NOMO-1 treated with dmso at 0.1 percent for 144 hours (cell line): ENCODE data around the gene CAGE1.
"Not testable (repeated sequence)": the region's sequence is repeated elsewhere in the genome, so short reads cannot be mapped to it uniquely, and the experiment has no call there.

ENCODE experiments used
- DNase-seq: peaks from one replicate; lab custom pipeline; 2025; ENCODE audit not compliant: unreplicated experiment; lab: John Stamatoyannopoulos, UW

Gene CAGE1

GRCh38 chr6:7341271-7341670 lies 48.3 kb downstream of the CAGE1 start:
- no peak for DNase-seq

DNA sequence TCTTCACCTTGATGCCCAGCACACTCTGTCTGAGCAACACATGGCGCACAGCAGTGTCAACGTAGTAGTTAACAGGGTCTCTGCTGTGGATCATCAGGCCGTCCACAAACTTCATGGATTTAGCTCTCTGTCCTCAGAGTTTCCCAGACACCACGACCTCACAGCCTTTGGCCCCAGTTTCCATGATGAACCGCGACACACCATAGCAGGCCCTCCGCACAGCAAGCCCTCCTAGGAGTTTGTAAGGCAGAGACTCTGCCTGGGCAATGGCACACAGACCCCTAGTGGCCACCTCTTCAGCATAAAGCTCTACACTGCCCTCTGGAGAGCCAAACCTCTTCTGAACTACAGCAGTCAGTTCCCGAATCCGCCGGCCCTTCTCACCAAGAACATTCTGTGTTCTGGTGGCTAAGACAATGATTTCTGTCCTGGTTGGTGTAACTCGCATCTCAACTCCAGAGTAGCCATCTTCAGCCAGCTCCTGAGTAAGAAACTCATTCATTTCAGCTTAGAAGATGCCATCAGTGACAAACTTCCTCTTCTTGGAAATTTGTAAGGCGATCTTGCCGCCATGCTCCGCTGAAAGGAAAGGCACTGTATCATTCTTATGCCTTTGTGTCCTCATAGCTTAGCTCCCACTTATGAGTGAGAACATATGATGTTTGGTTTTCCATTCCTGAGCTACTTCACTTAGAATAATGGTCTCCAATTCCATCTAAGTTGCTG lies 50.4 kb downstream of the CAGE1 start:
- DNase-seq = peak; percentile 31

DNA sequence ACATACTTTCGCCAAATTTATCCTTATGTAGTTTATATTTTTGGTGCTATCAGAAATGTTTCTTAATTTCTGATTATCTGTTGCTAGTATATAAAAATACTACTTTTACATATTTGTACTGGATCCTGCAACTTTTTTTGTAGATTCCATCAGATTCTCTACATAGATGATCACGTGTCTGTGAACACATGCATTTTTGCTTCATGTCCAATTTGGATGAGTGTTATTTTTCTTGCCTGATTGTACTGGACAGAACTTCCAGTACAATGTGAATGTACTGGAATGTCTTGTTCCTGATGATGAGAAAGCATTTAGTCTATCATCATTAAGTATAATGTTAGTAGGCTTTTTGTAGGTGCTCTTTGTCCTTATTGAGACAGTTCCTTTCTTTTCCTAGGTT lies 51.5 kb downstream of the CAGE1 start:
- DNase-seq = no peak

GRCh38 chr6:7335519-7335918 lies 54.0 kb downstream of the CAGE1 start:
- DNase-seq = no peak

DNA sequence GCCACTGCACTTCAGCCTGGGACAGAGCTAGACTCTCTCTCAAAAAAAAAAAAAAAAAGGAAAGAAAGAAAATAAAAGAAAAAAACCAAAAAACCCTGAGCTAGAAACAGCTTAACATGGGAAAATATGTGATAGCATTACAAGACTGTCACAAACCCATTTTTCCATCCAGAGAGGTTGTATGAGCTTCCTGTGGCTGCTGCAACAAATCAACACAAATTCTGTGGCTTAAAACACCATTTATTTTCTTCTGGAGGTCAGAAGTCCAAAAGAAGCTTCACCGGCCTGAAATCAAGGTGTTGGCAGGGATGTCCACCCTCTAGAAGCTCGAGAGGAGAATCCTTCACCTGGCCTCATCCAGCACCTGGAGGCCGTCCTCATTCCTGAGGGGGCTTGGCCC lies 54.9 kb downstream of the CAGE1 start:
- DNase-seq = no peak

- no peak for DNase-seq
Observed at GRCh38 chr6:7332090-7332745, 57.3 kb downstream of the CAGE1 start.

DNA sequence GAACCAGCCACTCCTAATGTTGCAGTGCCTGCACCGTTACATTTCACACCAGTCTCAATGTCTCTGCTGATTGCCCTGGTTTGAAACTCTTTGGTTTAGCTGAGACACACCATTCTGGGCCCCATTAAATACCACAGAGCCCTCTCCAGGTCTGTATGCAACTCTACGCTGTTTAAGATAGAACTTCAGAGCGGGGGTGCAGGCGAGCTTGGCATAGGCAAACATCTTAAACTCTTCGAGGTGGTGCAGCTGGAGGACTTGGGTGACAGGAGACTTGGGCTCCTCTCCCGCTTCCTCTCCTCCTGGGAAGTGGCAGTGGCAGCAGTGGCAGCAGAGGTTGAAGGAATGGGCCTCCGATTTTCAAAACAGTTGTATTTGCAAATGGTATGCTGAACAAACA lies 58.1 kb downstream of the CAGE1 start:
- no peak for DNase-seq

DNA sequence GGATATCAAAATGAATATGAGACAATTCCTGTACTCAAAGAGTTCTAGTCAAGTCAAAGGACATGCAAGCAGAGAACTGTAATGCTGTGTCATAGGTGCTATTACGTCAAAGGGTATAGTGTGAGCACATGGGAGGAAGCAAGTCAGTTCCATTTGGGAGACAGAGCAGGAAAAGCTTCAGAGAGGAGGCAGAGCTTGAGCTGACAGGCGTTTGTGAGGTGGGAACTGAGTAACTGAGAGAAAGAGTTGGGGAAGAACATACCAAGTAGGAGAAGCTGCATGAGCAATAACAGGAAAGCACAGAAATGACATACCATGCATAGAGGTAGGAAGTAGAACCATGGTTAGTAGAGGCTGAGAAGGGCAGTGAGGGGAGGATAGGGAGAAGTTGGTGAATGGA lies 61.3 kb downstream of the CAGE1 start:
- no peak for DNase-seq

- DNase-seq = no peak
Observed at GRCh38 chr6:7325750-7326149, 63.8 kb downstream of the CAGE1 start.

GRCh38 chr6:7324520-7324919 lies 65.0 kb downstream of the CAGE1 start:
- DNase-seq = peak; percentile 92

DNA sequence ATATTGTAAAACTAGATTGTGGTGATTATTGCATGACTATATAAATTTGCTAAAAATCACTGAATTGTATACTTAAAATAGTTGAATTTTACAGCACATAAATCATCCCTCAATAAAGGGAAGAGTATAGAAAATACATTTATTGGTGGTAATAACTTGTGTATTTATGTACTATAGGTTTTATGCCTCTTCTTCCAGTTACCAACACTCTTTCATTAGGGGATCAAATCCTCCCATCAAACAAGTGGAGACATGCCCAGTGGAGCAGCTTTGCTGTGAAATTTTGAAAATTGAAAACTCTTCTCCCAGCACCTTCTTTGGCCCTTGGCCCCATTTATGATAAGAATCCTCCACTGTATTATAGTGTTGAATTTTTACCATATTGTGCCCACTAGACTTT lies 66.5 kb downstream of the CAGE1 start:
- DNase-seq = no peak

DNA sequence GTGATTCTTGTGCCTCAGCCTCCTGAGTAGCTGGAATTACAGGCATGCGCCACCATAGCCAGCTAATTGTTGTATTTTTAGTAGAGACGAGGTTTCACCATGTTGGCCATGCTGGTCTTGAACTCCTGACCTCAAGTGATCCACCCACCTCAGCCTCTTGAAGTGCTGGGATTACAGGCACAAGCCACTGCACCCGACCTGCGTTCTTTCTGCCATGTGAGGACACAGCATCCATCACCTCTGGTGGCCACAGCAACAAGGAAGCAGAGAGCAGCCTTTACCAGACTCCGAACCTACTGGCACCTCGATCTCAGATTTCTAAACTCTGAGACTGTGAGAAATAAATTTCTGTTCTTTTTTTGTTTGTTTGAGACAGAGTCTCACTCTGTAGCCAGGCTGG lies 67.7 kb downstream of the CAGE1 start:
- not testable (repeated sequence) for DNase-seq

DNA sequence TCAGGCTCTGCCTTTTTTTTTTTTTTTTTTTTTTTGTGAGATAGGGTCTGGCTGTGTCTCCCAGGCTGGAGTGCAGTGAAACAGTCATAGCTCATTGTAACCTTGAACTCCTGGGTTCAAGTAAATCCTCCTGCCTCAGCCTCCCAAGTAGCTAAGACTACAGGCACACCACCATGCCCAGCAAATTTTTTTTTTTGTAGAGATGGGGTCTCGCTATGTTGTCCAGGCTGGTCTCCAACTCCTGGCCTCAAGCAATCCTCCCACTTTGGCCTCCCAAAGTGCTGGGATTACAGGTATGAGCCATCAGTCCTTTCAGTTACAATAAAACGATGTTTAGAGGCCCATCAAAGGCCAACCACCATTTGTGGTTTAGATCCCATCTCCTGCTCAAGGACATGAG lies 70.1 kb downstream of the CAGE1 start:
- not testable (repeated sequence) for DNase-seq

DNA sequence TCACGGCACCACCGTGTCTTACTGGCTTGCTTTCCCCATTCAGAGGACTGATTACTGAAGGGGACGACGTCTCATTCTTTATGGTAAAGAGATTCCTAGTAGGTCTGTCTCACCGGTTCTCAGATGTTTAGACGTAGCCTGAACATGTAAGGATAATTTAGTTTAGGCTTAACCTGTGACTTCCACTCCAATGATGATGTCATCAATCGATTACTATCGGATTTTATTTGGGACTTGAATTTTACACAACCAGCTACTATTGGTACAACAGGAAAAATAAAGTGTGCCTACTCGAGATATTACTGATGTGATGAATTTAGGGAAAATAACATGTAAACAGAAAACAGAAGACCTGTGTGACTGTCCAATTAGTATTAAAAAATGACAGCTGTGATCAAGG lies 72.0 kb downstream of the CAGE1 start:
- no peak for DNase-seq

DNA sequence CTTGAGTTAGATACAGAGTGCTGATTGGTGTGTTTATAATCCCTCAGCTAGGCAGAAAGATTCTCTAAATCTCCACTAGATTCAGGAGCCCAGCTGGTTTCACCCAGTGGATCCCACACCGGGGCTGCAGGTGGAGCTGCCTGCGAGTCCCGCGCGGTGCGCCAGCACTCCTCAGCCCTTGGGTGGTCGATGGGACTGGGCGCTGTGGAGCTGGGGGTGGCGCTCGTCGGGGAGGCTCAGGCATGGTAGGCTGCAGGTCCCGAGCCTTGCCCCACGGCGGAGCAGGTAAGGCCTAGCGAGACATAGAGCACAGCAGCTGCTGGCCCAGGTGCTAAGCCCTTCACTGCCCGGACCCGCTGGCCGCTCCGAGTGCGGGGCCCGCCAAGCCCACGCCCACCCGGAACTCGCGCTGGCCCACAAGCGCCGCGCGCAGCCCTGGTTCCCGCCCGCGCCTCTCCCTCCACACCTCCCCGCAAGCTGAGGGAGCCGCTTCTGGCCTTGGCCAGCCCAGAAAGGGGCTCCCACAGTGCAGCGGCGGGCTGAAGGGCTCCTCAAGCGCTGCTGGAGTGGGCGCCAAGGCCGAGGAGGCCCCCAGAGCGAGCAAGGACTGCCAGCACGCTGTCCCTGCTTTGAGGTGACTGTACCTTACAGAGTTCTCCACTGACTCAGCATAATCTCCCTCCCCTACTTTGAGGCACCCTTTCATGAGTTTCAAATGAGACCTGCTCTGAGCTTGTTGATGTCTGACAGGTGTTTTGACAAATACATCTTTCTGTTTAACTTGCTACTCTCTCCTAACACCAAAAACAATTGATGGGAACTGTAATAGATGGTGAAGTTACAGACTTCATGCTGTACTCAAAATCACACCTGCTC lies 72.6 kb downstream of the CAGE1 start:
- no peak for DNase-seq

- no peak for DNase-seq
Observed at GRCh38 chr6:7315948-7316365, 73.6 kb downstream of the CAGE1 start.

GRCh38 chr6:7315087-7315947 lies 74.2 kb downstream of the CAGE1 start:
- DNase-seq = not testable (repeated sequence)

GRCh38 chr6:7314414-7314813 lies 75.1 kb downstream of the CAGE1 start:
- no peak for DNase-seq

- no peak for DNase-seq
Observed at GRCh38 chr6:7313505-7314165, 75.9 kb downstream of the CAGE1 start.
